GM12864 (cell line): Measurements from ENCODE around the gene CAND2.

Source experiments
- DNase-seq: peaks from one replicate; pipeline ENCODE4 v3.0.0-alpha.2; 2011; ENCODE audit warnings: low read depth
- H3K4me3 ChIP-seq: 2 replicates; pipeline ENCODE4 v1.5.1; 2011; ENCODE audit warnings: mild to moderate bottlenecking, low read depth, low read length, control low read depth
- TF ChIP-seq, protein P1 (sequence below): IDR thresholded peaks from 2 replicates; pipeline ENCODE4 v1.5.1; 2011; ENCODE audit warnings: low read depth, mild to moderate bottlenecking, moderate library complexity, low read length, control low read depth, inconsistent platforms; ENCODE audit errors: missing control alignments

Gene CAND2

DNA sequence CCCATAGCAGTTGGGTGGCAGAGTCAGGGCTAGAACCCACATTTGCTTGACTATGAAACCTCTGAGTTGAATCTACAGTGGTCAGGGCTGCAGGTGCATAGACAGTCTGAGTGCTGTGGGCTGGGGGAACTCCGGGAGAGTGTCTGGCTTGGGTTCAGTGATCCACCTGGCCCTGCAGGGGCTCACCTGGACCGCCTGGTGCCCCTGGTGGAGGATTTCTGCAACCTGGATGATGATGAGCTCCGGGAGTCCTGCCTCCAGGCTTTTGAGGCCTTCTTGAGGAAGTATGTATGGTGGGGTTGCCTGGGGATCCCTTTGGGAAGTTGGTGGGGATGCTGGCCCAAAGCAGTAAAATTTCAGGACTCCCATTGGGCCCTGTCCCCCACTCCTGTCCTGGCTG is 16.3 kb downstream of the CAND2 start:
- H3K4me3 ChIP-seq = no peak overlapping the region
- TF ChIP-seq, protein P1, sequence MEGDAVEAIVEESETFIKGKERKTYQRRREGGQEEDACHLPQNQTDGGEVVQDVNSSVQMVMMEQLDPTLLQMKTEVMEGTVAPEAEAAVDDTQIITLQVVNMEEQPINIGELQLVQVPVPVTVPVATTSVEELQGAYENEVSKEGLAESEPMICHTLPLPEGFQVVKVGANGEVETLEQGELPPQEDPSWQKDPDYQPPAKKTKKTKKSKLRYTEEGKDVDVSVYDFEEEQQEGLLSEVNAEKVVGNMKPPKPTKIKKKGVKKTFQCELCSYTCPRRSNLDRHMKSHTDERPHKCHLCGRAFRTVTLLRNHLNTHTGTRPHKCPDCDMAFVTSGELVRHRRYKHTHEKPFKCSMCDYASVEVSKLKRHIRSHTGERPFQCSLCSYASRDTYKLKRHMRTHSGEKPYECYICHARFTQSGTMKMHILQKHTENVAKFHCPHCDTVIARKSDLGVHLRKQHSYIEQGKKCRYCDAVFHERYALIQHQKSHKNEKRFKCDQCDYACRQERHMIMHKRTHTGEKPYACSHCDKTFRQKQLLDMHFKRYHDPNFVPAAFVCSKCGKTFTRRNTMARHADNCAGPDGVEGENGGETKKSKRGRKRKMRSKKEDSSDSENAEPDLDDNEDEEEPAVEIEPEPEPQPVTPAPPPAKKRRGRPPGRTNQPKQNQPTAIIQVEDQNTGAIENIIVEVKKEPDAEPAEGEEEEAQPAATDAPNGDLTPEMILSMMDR = peak; percentile 7
- DNase-seq = no peak

- DNase-seq = no peak
- H3K4me3 ChIP-seq = no peak overlapping the region
- TF ChIP-seq, protein P1 = no peak
Measured at GRCh38 chr3:12813967-12814366, 17.5 kb downstream of the CAND2 start.

DNA sequence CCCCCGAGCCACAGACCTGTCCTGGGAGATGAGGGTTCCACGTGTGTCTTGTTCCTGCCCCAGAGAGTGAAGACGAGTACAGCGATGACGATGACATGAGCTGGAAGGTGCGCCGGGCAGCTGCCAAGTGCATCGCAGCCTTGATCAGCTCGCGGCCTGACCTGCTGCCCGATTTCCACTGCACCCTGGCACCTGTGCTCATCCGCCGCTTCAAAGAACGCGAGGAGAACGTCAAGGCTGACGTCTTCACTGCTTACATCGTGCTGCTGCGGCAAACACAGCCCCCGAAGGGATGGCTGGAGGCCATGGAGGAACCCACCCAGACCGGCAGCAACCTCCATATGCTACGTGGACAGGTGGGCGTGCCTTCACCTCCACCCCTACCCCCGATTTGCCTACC is 18.6 kb downstream of the CAND2 start:
- no peak for DNase-seq
- H3K4me3 ChIP-seq = no peak overlapping the region
- TF ChIP-seq, protein P1 = no peak

DNA sequence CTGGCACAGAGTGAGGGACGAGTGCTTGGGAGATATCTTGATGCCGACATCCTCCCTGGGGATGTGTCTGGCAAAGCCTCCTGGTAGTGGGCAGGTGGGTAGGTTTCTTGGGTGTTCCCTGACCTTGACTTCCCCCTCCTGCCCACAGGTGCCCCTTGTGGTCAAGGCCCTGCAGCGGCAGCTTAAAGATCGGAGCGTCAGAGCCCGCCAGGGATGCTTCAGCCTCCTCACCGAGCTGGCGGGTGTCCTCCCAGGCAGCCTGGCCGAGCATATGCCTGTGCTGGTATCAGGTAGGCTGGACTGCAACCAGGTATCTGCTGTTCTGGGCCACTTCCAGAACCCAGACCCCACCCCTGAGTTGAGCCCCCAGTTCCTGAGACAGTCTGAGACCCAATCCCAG is 19.2 kb downstream of the CAND2 start:
- H3K4me3 ChIP-seq = no peak overlapping the region
- no peak for DNase-seq
- TF ChIP-seq, protein P1 = peak; percentile 18

DNA sequence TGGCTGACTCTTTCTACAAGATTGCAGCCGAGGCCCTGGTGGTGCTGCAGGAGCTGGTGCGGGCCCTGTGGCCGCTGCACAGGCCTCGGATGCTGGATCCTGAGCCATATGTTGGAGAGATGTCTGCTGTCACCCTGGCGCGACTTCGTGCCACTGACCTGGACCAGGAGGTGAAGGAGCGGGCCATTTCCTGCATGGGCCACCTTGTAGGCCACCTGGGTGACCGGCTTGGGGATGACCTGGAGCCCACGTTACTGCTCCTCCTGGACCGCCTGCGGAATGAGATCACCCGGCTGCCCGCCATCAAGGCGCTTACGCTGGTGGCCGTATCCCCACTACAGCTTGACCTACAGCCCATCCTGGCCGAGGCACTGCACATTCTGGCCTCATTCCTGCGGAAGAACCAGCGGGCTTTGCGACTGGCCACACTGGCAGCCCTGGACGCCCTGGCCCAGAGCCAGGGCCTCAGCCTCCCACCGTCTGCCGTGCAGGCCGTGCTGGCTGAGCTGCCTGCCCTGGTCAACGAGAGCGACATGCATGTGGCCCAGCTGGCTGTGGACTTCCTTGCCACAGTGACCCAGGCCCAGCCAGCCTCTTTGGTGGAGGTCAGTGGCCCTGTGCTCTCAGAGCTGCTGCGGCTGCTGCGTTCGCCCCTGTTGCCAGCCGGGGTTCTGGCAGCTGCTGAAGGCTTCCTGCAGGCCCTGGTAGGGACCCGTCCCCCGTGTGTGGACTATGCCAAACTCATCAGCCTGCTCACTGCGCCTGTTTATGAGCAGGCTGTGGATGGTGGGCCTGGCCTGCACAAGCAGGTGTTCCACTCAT is 20.3 kb downstream of the CAND2 start:
- TF ChIP-seq, protein P1 = no peak
- DNase-seq = no peak
- H3K4me3 ChIP-seq = no peak overlapping the region

- no peak for DNase-seq
- no peak overlapping the region for H3K4me3 ChIP-seq
- TF ChIP-seq, protein P1 = no peak
Measured at GRCh38 chr3:12817343-12817710, 20.8 kb downstream of the CAND2 start.

DNA sequence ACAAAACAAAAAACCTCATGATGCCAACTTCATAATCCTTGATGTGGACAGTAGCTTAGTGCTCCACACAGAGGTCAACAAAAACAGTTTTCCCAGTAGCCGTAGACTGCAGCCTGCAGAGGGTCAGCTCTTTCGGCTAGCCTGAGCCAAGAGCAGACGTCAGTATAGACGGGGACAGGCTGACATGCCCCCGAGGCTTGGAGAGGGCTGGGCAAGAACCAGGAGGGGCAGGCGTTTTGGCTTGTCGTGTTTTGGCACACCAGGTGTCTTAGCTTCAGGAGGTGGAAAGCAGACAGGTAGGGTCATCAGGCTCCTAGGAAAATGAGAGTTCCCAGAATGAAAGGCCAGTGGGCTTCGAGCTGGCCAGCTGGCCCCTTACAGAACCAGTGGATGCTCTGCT is 21.8 kb downstream of the CAND2 start:
- TF ChIP-seq, protein P1 = no peak
- H3K4me3 ChIP-seq = no peak overlapping the region
- no peak for DNase-seq
